ENCODE measurements around the gene DBN1. TPM values are rescaled to one million over a fixed set of nuclear protein-coding genes. Genes with fewer than 3 reads are reported as not detected.

Gene DBN1
- total and polyA plus RNA-seq, 2 of the 8 experiments (the other 6 are each of a cell fraction or from before 2014, with no cell fraction given) = 168 to 333 TPM

DNA sequence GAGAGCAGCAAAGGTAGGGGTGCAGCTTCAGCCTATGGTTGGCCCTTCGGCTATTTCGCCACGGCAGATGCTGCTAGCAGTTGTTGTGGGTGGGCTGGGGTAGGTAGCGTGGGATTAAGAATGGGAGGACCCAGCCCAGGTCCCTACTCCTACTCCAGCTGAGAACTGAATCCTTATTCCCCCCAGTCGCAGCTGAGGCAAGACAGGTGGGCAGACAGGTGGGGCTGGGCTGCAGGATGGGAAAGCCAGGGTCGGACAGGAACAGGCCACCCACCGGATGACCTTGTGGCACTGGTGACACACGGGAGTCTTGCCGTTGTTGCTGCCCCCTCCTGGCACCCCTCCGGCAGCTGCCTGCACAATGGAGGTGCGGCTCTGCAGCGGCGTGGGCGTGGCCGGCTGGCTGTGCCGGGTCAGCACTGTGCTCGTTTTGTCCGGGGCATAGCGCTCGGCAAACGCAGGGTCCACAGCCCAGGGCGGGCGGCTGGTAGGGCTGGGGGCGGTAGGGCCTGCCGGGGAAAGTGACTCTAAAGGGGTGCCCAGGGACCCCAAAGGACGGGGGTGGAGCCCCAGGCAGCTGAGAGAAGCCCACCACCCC is 15.8 kb upstream of the DBN1 start:
- Histone ChIP-seq H3K4me2 (ENCODE audit: insufficient read depth in 1 of 2, low read depth in 2 of 2, low read length in 2 of 2) (no peak overlapping the region), H3K36me3 (ENCODE audit: control insufficient read depth in 2 of 4, insufficient read depth in 4 of 4, low read length in 3 of 4) (peaks cover 23 to 55% (median 40%) of the 10 kb centered on the region in 4 experiments), H3K27ac (ENCODE audit: low read depth, low read length) (no peak overlapping the region), H2AK5ac (ENCODE audit: low read depth, low read length) (no peak overlapping the region), H2AFZ (ENCODE audit: low read length) (no peak overlapping the region), H3K4me1 (replicated peaks in 1 of 4; ENCODE audit: control insufficient read depth in 3 of 4, insufficient read depth in 4 of 4, low read length in 3 of 4) (peaks cover 0 to 5% (median 3%) of the 10 kb centered on the region in 4 experiments; a peak in 5 of 7 replicates), H3K79me1 (ENCODE audit: low read depth, low read length) (peaks cover 7% of the 10 kb centered on the region; the same call in 1 of the 2 replicates), H3K9me3 (ENCODE audit: insufficient read depth in 2 of 2, low read depth in 1 of 2, low read length in 1 of 2) (no peaks in the 10 kb centered on the region), H3K14ac (ENCODE audit: insufficient read length) (no peak overlapping the region), H2BK15ac (ENCODE audit: low read length) (no peak overlapping the region), H4K5ac (ENCODE audit: insufficient read length, low read depth, low read length) (no peak overlapping the region), H4K8ac (ENCODE audit: extremely low read depth, insufficient read depth, low read length) (peak overlapping the region; percentile 22; the same call in 1 of the 2 replicates), H2BK120ac (replicated peaks; ENCODE audit: low read depth, low read length) (no peak overlapping the region), H2BK5ac (ENCODE audit: low read depth, low read length) (no peak overlapping the region), H3K23me2 (ENCODE audit: low read depth, low read length) (no peaks in the 10 kb centered on the region; the same call in 1 of the 2 replicates), H3K4me3 (ENCODE audit: extremely low read depth in 1 of 4, insufficient read depth in 2 of 4, low read depth in 3 of 4, low read length in 4 of 4) (no peak overlapping the region), H3K4ac (replicated peaks; ENCODE audit: insufficient read length, low read depth, low read length) (no peak overlapping the region), H2BK12ac (ENCODE audit: low read depth, low read length) (no peak overlapping the region), H3K23ac (ENCODE audit: insufficient read length) (no peak overlapping the region), H3K9ac (replicated peaks in 1 of 4; ENCODE audit: extremely low read depth in 1 of 4, low read depth in 3 of 4, low read length in 3 of 4) (no peak overlapping the region), H3K56ac (replicated peaks; ENCODE audit: insufficient read length, low read depth, low read length) (no peak overlapping the region), H3K18ac (ENCODE audit: extremely low read depth, low read length) (no peak overlapping the region), H4K20me1 (replicated peaks in 1 of 2; ENCODE audit: control insufficient read depth in 1 of 2, insufficient read depth in 2 of 2, low read length in 2 of 2) (peaks cover 8 to 15% of the 10 kb centered on the region in 2 experiments), H2BK20ac (ENCODE audit: low read length) (no peak overlapping the region), H4K91ac (replicated peaks; ENCODE audit: insufficient read length, low read length) (no peak overlapping the region), H3K79me2 (ENCODE audit: control insufficient read depth in 1 of 2, insufficient read depth in 2 of 2, low read length in 2 of 2) (peaks cover 0 to 4% of the 10 kb centered on the region in 2 experiments; a peak in 1 of 4 replicates), H3K27me3 (replicated peaks in 1 of 4; ENCODE audit: control insufficient read depth in 3 of 4, extremely low read depth in 1 of 4, insufficient read depth in 3 of 4, low read length in 3 of 4) (no peaks in the 10 kb centered on the region)
- DNase-seq (ENCODE audit: low read depth in 1 of 2, low spot score in 2 of 2) (no peak), FAIRE-seq (no peak)
- WGBS, 2 experiments (ENCODE audit: extremely low coverage in 1 of 2, insufficient coverage in 1 of 2, insufficient read length in 1 of 2, insufficient replicate concordance in 2 of 2, low coverage in 1 of 2, low lambda C conversion rate in 2 of 2, missing lambda C conversion rate in 1 of 2) = 89% methylated on average over 23 of the region's 26 CpGs; no CpG with 5 or more reads in 1 of the 2 experiments
- POLR2A ChIA-PET (ENCODE audit: partially characterized antibody) = interaction anchor here (1.2 to 67.5 kb wide), 4 partner anchors 9 to 100 kb away, joined by 3 to 3349 read pairs (median 1676); partner anchors contain the start of genes DBN1, DOK3, PDLIM7 and PRR7
- CTCF ChIA-PET (ENCODE audit: partially characterized antibody) = interaction anchor here (0.9 to 12.7 kb wide), 10 partner anchors 11 to 57 kb away, joined by 3 to 306 read pairs (median 6); partner anchors contain the start of genes DDX41, DOK3 and PDLIM7
- TF ChIP-seq, protein P1, sequence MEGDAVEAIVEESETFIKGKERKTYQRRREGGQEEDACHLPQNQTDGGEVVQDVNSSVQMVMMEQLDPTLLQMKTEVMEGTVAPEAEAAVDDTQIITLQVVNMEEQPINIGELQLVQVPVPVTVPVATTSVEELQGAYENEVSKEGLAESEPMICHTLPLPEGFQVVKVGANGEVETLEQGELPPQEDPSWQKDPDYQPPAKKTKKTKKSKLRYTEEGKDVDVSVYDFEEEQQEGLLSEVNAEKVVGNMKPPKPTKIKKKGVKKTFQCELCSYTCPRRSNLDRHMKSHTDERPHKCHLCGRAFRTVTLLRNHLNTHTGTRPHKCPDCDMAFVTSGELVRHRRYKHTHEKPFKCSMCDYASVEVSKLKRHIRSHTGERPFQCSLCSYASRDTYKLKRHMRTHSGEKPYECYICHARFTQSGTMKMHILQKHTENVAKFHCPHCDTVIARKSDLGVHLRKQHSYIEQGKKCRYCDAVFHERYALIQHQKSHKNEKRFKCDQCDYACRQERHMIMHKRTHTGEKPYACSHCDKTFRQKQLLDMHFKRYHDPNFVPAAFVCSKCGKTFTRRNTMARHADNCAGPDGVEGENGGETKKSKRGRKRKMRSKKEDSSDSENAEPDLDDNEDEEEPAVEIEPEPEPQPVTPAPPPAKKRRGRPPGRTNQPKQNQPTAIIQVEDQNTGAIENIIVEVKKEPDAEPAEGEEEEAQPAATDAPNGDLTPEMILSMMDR (IDR thresholded peaks at IDR 0.05; ENCODE audit: control extremely low read depth in 1 of 3, insufficient read depth in 1 of 3, low read depth in 1 of 3, low read length in 3 of 3) = peak in 2 of 3 experiments; percentile 12 to 46; a peak in 2 of 4 replicates
- TF ChIP-seq POLR2AphosphoS5 (IDR thresholded peaks at IDR 0.05; ENCODE audit: low read depth, low read length) (peak; percentile 39; the same call in 1 of the 2 replicates), POLR2A (IDR thresholded peaks at IDR 0.05; ENCODE audit: control extremely low read depth in 1 of 2, low read depth in 2 of 2, low read length in 2 of 2) (peak in 1 of 2 experiments; percentile 34; a peak in 1 of 3 replicates), SP4 (IDR thresholded peaks at IDR 0.05; ENCODE audit: low read length) (no peak), RAD21 (IDR thresholded peaks at IDR 0.05 in 1 of 2, conservative IDR thresholded peaks at IDR 0.05 in 1 of 2; ENCODE audit: low read depth in 2 of 2, low read length in 2 of 2) (0 out of 4 replicates have a peak, but pooled peaks of 1 of the 2 experiments have one; percentile 2)
